Chondrocyte (in vitro differentiated cells): ENCODE measurements around the gene GATB. TPM values are rescaled to one million over a fixed set of nuclear protein-coding genes. Genes with fewer than 3 reads are reported as not detected.

Experiments used
- DNase-seq: peaks from one replicate; pipeline ENCODE4 v3.0.0; 2021; ENCODE audit warnings: mixed read lengths, low spot score
- H3K27ac Mint-ChIP-seq: one replicate; pipeline ENCODE4 v1.8.0; 2021; ENCODE audit warnings: mild to moderate bottlenecking, moderate library complexity, mixed read lengths; ENCODE audit not compliant: unreplicated experiment
- H3K27me3 Mint-ChIP-seq: 2 replicates; pipeline ENCODE4 v1.8.0; 2021; ENCODE audit warnings: low read depth, mixed read lengths
- H3K36me3 Mint-ChIP-seq: 2 replicates; pipeline ENCODE4 v1.8.0; 2021; ENCODE audit warnings: low read depth, mixed read lengths
- H3K4me1 Mint-ChIP-seq: 2 replicates; pipeline ENCODE4 v1.8.0; 2021; ENCODE audit warnings: low read depth, mild to moderate bottlenecking, mixed read lengths
- H3K4me3 Mint-ChIP-seq: one replicate; pipeline ENCODE4 v1.8.0; 2021; ENCODE audit warnings: mild to moderate bottlenecking, moderate library complexity, mixed read lengths; ENCODE audit not compliant: unreplicated experiment
- H3K9me3 Mint-ChIP-seq: 2 replicates; pipeline ENCODE4 v1.8.0; 2021; ENCODE audit warnings: low read depth, mixed read lengths
- CTCF ChIP-seq: fragments of 200-600 bp; sonication (generic); IDR thresholded peaks from 2 replicates; pipeline ENCODE4 v1.5.0; 2021; ENCODE audit warnings: antibody characterized with exemption, mild to moderate bottlenecking, moderate library complexity
- total RNA-seq: library from RNA; stranded (reverse); gene quantifications from 3 replicates; pipeline ENCODE4 v1.2.1, GENCODE V29; 2021

The GATB gene
- total RNA-seq, 1 donor from 2014 or later: 9.2 TPM

GRCh38 chr4:151657896-151658295 is 102.9 kb downstream of the GATB start:
- H3K27ac Mint-ChIP-seq: no peak overlapping the region
- TF ChIP-seq CTCF: no peak
- H3K27me3 Mint-ChIP-seq: no peaks in the 10 kb centered on the region

GRCh38 chr4:151656058-151656457 is 104.7 kb downstream of the GATB start:
- peaks cover 10% of the 10 kb centered on the region for H3K4me1 Mint-ChIP-seq
- no peaks in the 10 kb centered on the region for H3K36me3 Mint-ChIP-seq
- no peak for TF ChIP-seq CTCF
- no peak for DNase-seq
- no peak overlapping the region for H3K27ac Mint-ChIP-seq
- H3K27me3 Mint-ChIP-seq: no peaks in the 10 kb centered on the region
- H3K4me3 Mint-ChIP-seq: no peak overlapping the region
- H3K9me3 Mint-ChIP-seq: no peaks in the 10 kb centered on the region

More at GRCh38 chr4:151657896-151658295, 102.9 kb downstream of the GATB start:
- H3K4me3 Mint-ChIP-seq: no peak overlapping the region
- H3K4me1 Mint-ChIP-seq: peaks cover 10% of the 10 kb centered on the region
- H3K36me3 Mint-ChIP-seq: no peaks in the 10 kb centered on the region
- no peaks in the 10 kb centered on the region for H3K9me3 Mint-ChIP-seq
- DNase-seq: no peak

DNA sequence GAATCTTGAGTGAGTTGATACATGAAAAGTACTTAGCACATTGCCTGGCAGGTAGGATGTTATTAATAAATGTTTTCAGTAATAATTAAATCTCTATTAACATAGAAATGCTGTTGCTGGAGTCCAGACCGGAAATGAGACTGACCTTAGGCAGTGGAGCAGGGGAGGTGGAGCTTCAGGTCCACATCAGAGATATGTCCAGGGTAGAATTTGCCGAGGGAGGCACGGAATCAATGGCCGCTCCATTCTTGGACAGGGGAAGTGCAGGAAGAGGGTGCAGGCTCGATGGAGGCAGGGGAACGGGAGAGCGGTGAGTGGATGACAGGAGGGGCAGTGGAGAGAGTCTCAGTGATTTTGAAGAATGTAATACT is 107.3 kb downstream of the GATB start:
- Mint-ChIP-seq H3K36me3 (no peaks in the 10 kb centered on the region), H3K27me3 (no peaks in the 10 kb centered on the region), H3K27ac (no peak overlapping the region), H3K4me3 (no peak overlapping the region), H3K4me1 (no peaks in the 10 kb centered on the region), H3K9me3 (no peaks in the 10 kb centered on the region)
- TF ChIP-seq CTCF: no peak
- DNase-seq: no peak

GRCh38 chr4:151652841-151653547 is 107.8 kb downstream of the GATB start:
- Mint-ChIP-seq H3K27ac (no peak overlapping the region), H3K9me3 (no peaks in the 10 kb centered on the region), H3K4me1 (no peaks in the 10 kb centered on the region), H3K36me3 (no peaks in the 10 kb centered on the region), H3K4me3 (no peak overlapping the region), H3K27me3 (no peaks in the 10 kb centered on the region)
- no peak for DNase-seq
- no peak for TF ChIP-seq CTCF

- H3K36me3 Mint-ChIP-seq: no peaks in the 10 kb centered on the region
- H3K27me3 Mint-ChIP-seq: no peaks in the 10 kb centered on the region
- H3K4me3 Mint-ChIP-seq: no peak overlapping the region
- H3K9me3 Mint-ChIP-seq: no peaks in the 10 kb centered on the region
- no peak overlapping the region for H3K27ac Mint-ChIP-seq
- DNase-seq: no peak
- no peak for TF ChIP-seq CTCF
- H3K4me1 Mint-ChIP-seq: no peaks in the 10 kb centered on the region
Observed at GRCh38 chr4:151651496-151651895, 109.3 kb downstream of the GATB start.
